ENCODE measurements around the gene CALN1.
"Not testable (repeated sequence)": the region's sequence is repeated elsewhere in the genome, so short reads cannot be mapped to it uniquely, and the experiment has no call there.

The CALN1 gene

GRCh38 chr7:72213769-72214168, 198.4 kb downstream of the CALN1 start:
- DNase-seq = no peak
- H3K27me3 ChIP-seq = no peaks in the 10 kb centered on the region
- H3K36me3 ChIP-seq = no peaks in the 10 kb centered on the region
- no peak overlapping the region for H3K4me3 ChIP-seq (ENCODE audit: low read depth, low read length)
- no peak for TF ChIP-seq CTCF (IDR thresholded peaks at IDR 0.05; ENCODE audit: low read depth, low read length)
- H3K9me3 ChIP-seq = no peaks in the 10 kb centered on the region
- no peaks in the 10 kb centered on the region for H3K4me1 ChIP-seq

- Histone ChIP-seq H3K4me1 (no peaks in the 10 kb centered on the region), H3K36me3 (no peaks in the 10 kb centered on the region), H3K9me3 (no peaks in the 10 kb centered on the region), H3K4me3 (ENCODE audit: low read depth, low read length) (no peak overlapping the region), H3K27me3 (no peaks in the 10 kb centered on the region)
- no peak for TF ChIP-seq CTCF (IDR thresholded peaks at IDR 0.05; ENCODE audit: low read depth, low read length)
- DNase-seq = no peak
Observed at GRCh38 chr7:72213081-72213480, 199.1 kb downstream of the CALN1 start.

- Histone ChIP-seq H3K36me3 (no peaks in the 10 kb centered on the region), H3K4me3 (ENCODE audit: low read depth, low read length) (no peak overlapping the region), H3K9me3 (no peaks in the 10 kb centered on the region), H3K27me3 (no peaks in the 10 kb centered on the region), H3K4me1 (no peaks in the 10 kb centered on the region)
- no peak for TF ChIP-seq CTCF (IDR thresholded peaks at IDR 0.05; ENCODE audit: low read depth, low read length)
- no peak for DNase-seq
Observed at GRCh38 chr7:72211175-72211574, 201.0 kb downstream of the CALN1 start.

GRCh38 chr7:72209006-72209405, 203.1 kb downstream of the CALN1 start:
- not testable (repeated sequence) for H3K36me3 ChIP-seq; H3K4me3 ChIP-seq (ENCODE audit: low read depth, low read length); H3K4me1 ChIP-seq; H3K9me3 ChIP-seq; H3K27me3 ChIP-seq; DNase-seq

- Histone ChIP-seq H3K9me3 (no peaks in the 10 kb centered on the region), H3K4me3 (ENCODE audit: low read depth, low read length) (no peak overlapping the region), H3K27me3 (no peaks in the 10 kb centered on the region), H3K36me3 (no peaks in the 10 kb centered on the region), H3K4me1 (no peaks in the 10 kb centered on the region)
- no peak for DNase-seq
- TF ChIP-seq CTCF (IDR thresholded peaks at IDR 0.05; ENCODE audit: low read depth, low read length) = no peak
Observed at GRCh38 chr7:72196176-72196575, 216.0 kb downstream of the CALN1 start.

- H3K4me1 ChIP-seq = no peaks in the 10 kb centered on the region
- no peaks in the 10 kb centered on the region for H3K9me3 ChIP-seq
- H3K36me3 ChIP-seq = no peaks in the 10 kb centered on the region
- no peak for TF ChIP-seq CTCF (IDR thresholded peaks at IDR 0.05; ENCODE audit: low read depth, low read length)
- no peak overlapping the region for H3K4me3 ChIP-seq (ENCODE audit: low read depth, low read length)
- H3K27me3 ChIP-seq = no peaks in the 10 kb centered on the region
- no peak for DNase-seq
Observed at GRCh38 chr7:72190919-72191318, 221.2 kb downstream of the CALN1 start.

- TF ChIP-seq CTCF (IDR thresholded peaks at IDR 0.05; ENCODE audit: low read depth, low read length) = no peak
- no peak for DNase-seq
- Histone ChIP-seq H3K36me3 (no peaks in the 10 kb centered on the region), H3K9me3 (no peaks in the 10 kb centered on the region), H3K27me3 (no peaks in the 10 kb centered on the region), H3K4me1 (no peaks in the 10 kb centered on the region), H3K4me3 (ENCODE audit: low read depth, low read length) (no peak overlapping the region)
Observed at GRCh38 chr7:72190146-72190545, 222.0 kb downstream of the CALN1 start.
